ENCODE measurements around the gene ZNF774. TPM values are rescaled to one million over a fixed set of nuclear protein-coding genes. Genes with fewer than 3 reads are reported as not detected.

ZNF774 gene
- polyA plus RNA-seq, 1 experiment: 2.3 TPM

- Histone ChIP-seq H3K9me3 (ENCODE audit: control insufficient read depth, insufficient read depth, low read length) (no peaks in the 10 kb centered on the region), H3K27me3 (ENCODE audit: control insufficient read depth, insufficient read depth, low read length) (no peaks in the 10 kb centered on the region), H3K4me3 (ENCODE audit: low read depth, low read length) (no peak overlapping the region), H3K27ac (ENCODE audit: low read depth, low read length) (no peak overlapping the region)
- TF ChIP-seq, protein P1, sequence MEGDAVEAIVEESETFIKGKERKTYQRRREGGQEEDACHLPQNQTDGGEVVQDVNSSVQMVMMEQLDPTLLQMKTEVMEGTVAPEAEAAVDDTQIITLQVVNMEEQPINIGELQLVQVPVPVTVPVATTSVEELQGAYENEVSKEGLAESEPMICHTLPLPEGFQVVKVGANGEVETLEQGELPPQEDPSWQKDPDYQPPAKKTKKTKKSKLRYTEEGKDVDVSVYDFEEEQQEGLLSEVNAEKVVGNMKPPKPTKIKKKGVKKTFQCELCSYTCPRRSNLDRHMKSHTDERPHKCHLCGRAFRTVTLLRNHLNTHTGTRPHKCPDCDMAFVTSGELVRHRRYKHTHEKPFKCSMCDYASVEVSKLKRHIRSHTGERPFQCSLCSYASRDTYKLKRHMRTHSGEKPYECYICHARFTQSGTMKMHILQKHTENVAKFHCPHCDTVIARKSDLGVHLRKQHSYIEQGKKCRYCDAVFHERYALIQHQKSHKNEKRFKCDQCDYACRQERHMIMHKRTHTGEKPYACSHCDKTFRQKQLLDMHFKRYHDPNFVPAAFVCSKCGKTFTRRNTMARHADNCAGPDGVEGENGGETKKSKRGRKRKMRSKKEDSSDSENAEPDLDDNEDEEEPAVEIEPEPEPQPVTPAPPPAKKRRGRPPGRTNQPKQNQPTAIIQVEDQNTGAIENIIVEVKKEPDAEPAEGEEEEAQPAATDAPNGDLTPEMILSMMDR (IDR thresholded peaks at IDR 0.05; ENCODE audit: low read depth, low read length): no peak
- DNase-seq (ENCODE audit: low read depth, low spot score): no peak
- POLR2A ChIA-PET: no interaction called here
- CTCF ChIA-PET: interaction anchor here (2.2 to 8.7 kb wide), 2 partner anchors 8 to 11 kb away, joined by 14 to 53 read pairs; no protein-coding TSS in a partner anchor
These were observed 43.1 kb upstream of the ZNF774 start for GRCh38 chr15:90309020-90309419.

DNA sequence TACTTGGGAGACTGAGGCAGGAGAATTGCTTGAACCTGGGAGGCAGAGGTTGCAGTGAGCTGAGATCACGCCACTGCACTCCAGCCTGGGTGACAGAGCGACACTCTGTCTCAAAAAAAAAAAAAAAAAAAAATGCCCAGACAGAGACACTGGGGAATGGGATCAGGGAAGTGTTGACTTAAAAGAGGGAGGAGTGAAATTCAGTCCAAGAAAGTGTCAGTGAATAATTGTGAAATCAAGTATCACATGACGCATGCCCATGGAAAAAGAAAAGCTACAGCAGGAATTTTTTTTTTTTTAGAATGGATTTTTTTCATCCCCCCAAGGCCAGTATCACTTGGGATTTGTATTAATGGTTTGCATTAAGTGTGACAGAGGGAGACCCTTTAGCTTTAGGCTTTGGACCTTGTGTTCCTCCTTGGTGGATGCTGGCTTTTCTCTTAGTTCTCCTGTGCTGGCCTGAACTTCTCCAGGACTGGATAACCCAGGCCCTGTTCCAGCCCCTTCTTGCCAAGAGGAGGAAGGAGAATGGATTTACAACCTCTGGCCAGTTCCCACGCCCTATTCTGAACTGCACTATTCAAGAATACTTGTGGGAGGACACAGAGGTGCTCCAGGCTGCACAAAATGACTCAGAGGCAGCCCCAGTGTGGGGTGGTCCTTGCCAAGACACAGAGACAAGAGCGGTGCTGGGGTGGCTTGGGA lies 36.7 kb upstream of the ZNF774 start:
- CTCF ChIA-PET: interaction anchor here (0.6 to 2.5 kb wide), 4 partner anchors 14 to 167 kb away, joined by 3 to 19 read pairs (median 5); no protein-coding TSS in a partner anchor

GRCh38 chr15:90316139-90316538 lies 35.9 kb upstream of the ZNF774 start:
- ChIA-PET POLR2A (interaction anchor here (0.7 kb wide), 1 partner anchor 173 kb away, joined by 3 read pairs; no protein-coding TSS in a partner anchor), CTCF (interaction anchor here (0.7 to 2.5 kb wide), 4 partner anchors 14 to 494 kb away, joined by 3 to 19 read pairs (median 4); no protein-coding TSS in a partner anchor)
- no peaks in the 10 kb centered on the region for H3K27me3 ChIP-seq (ENCODE audit: control insufficient read depth, insufficient read depth, low read length)
- no peak overlapping the region for H3K27ac ChIP-seq (ENCODE audit: low read depth, low read length)
- TF ChIP-seq, protein P1 (IDR thresholded peaks at IDR 0.05; ENCODE audit: low read depth, low read length): no peak
- H3K9me3 ChIP-seq (ENCODE audit: control insufficient read depth, insufficient read depth, low read length): no peaks in the 10 kb centered on the region
- no peak overlapping the region for H3K4me3 ChIP-seq (ENCODE audit: low read depth, low read length)
- DNase-seq (ENCODE audit: low read depth, low spot score): no peak

More for the DNA sequence above, 36.7 kb upstream of the ZNF774 start:
- no peak for DNase-seq (ENCODE audit: low read depth, low spot score)
- peak overlapping the region; percentile 21 for H3K27ac ChIP-seq (ENCODE audit: low read depth, low read length)
- no peaks in the 10 kb centered on the region for H3K9me3 ChIP-seq (ENCODE audit: control insufficient read depth, insufficient read depth, low read length)
- TF ChIP-seq, protein P1 (IDR thresholded peaks at IDR 0.05; ENCODE audit: low read depth, low read length): no peak
- H3K4me3 ChIP-seq (ENCODE audit: low read depth, low read length): no peak overlapping the region
- H3K27me3 ChIP-seq (ENCODE audit: control insufficient read depth, insufficient read depth, low read length): no peaks in the 10 kb centered on the region
- POLR2A ChIA-PET: interaction anchor here (0.6 to 0.7 kb wide), 3 partner anchors 53 to 159 kb away, joined by 4 to 5 read pairs (median 5); no protein-coding TSS in a partner anchor

GRCh38 chr15:90318591-90318990 lies 33.5 kb upstream of the ZNF774 start:
- Histone ChIP-seq H3K27me3 (ENCODE audit: control insufficient read depth, insufficient read depth, low read length) (no peaks in the 10 kb centered on the region), H3K9me3 (ENCODE audit: control insufficient read depth, insufficient read depth, low read length) (no peaks in the 10 kb centered on the region), H3K27ac (ENCODE audit: low read depth, low read length) (no peak overlapping the region), H3K4me3 (ENCODE audit: low read depth, low read length) (no peak overlapping the region)
- ChIA-PET POLR2A (interaction anchor here (0.6 kb wide), 1 partner anchor 243 kb away, joined by 4 read pairs; no protein-coding TSS in a partner anchor), CTCF (interaction anchor here (0.7 to 5.5 kb wide), 4 partner anchors 18 to 317 kb away, joined by 3 to 237 read pairs (median 44); no protein-coding TSS in a partner anchor)
- no peak for DNase-seq (ENCODE audit: low read depth, low spot score)
- TF ChIP-seq, protein P1 (IDR thresholded peaks at IDR 0.05; ENCODE audit: low read depth, low read length): no peak

All from AG04450 (cell line).